HG02943 (cell line): ENCODE results near the gene PTPRC.
"Not testable (repeated sequence)": the region's sequence is repeated elsewhere in the genome, so short reads cannot be mapped to it uniquely, and the experiment has no call there.

ENCODE experiments used
- ATAC-seq: cut with Tn5 transposase; IDR thresholded peaks from one replicate; pipeline ENCODE4 v1.9.1; 2021; ENCODE audit warnings: mild to moderate bottlenecking, low read depth, moderate library complexity; ENCODE audit not compliant: unreplicated experiment

Gene PTPRC

GRCh38 chr1:198638894-198639635 lies at the start of gene PTPRC:
TSS of gene PTPRC (plus strand) at chr1:198639040. CDS start at chr1:198639269, 229 bp downstream.
- peak; percentile 59 for ATAC-seq

GRCh38 chr1:198590454-198590853 lies 48.4 kb upstream of the PTPRC start:
- ATAC-seq = no peak

- no peak for ATAC-seq
Measured at GRCh38 chr1:198595765-198596164, 43.1 kb upstream of the PTPRC start.

GRCh38 chr1:198597690-198598430 lies 41.0 kb upstream of the PTPRC start:
- peak; percentile 43 for ATAC-seq

GRCh38 chr1:198598796-198599321 lies 40.0 kb upstream of the PTPRC start:
- peak; percentile 75 for ATAC-seq

GRCh38 chr1:198599749-198600148 lies 39.1 kb upstream of the PTPRC start:
- no peak for ATAC-seq

- ATAC-seq = no peak
Measured at GRCh38 chr1:198600906-198601305, 37.9 kb upstream of the PTPRC start.

GRCh38 chr1:198601310-198601709 lies 37.5 kb upstream of the PTPRC start:
- not testable (repeated sequence) for ATAC-seq

GRCh38 chr1:198601936-198602889 lies 36.6 kb upstream of the PTPRC start:
- ATAC-seq = no peak

GRCh38 chr1:198604975-198605374 lies 33.9 kb upstream of the PTPRC start:
- no peak for ATAC-seq

- ATAC-seq = no peak
Measured at GRCh38 chr1:198605406-198605805, 33.4 kb upstream of the PTPRC start.

- no peak for ATAC-seq
Measured at GRCh38 chr1:198606020-198606438, 32.8 kb upstream of the PTPRC start.

- no peak for ATAC-seq
Measured at GRCh38 chr1:198607714-198608113, 31.1 kb upstream of the PTPRC start.

GRCh38 chr1:198610362-198610761 lies 28.5 kb upstream of the PTPRC start:
- no peak for ATAC-seq

GRCh38 chr1:198611219-198611618 lies 27.6 kb upstream of the PTPRC start:
- no peak for ATAC-seq

GRCh38 chr1:198612471-198613260 lies 26.2 kb upstream of the PTPRC start:
- no peak for ATAC-seq

- no peak for ATAC-seq
Measured at GRCh38 chr1:198617406-198617805, 21.4 kb upstream of the PTPRC start.

- no peak for ATAC-seq
Measured at GRCh38 chr1:198619375-198620140, 19.3 kb upstream of the PTPRC start.

- no peak for ATAC-seq
Measured at GRCh38 chr1:198620218-198620617, 18.6 kb upstream of the PTPRC start.
